HG02870 (cell line): ENCODE data around the gene HPCAL1.

ENCODE experiments used
- ATAC-seq: cut with Tn5 transposase; IDR thresholded peaks from one replicate; pipeline ENCODE4 v1.9.1; 2021; ENCODE audit warnings: mild to moderate bottlenecking, moderate library complexity; ENCODE audit not compliant: unreplicated experiment

HPCAL1 gene

DNA sequence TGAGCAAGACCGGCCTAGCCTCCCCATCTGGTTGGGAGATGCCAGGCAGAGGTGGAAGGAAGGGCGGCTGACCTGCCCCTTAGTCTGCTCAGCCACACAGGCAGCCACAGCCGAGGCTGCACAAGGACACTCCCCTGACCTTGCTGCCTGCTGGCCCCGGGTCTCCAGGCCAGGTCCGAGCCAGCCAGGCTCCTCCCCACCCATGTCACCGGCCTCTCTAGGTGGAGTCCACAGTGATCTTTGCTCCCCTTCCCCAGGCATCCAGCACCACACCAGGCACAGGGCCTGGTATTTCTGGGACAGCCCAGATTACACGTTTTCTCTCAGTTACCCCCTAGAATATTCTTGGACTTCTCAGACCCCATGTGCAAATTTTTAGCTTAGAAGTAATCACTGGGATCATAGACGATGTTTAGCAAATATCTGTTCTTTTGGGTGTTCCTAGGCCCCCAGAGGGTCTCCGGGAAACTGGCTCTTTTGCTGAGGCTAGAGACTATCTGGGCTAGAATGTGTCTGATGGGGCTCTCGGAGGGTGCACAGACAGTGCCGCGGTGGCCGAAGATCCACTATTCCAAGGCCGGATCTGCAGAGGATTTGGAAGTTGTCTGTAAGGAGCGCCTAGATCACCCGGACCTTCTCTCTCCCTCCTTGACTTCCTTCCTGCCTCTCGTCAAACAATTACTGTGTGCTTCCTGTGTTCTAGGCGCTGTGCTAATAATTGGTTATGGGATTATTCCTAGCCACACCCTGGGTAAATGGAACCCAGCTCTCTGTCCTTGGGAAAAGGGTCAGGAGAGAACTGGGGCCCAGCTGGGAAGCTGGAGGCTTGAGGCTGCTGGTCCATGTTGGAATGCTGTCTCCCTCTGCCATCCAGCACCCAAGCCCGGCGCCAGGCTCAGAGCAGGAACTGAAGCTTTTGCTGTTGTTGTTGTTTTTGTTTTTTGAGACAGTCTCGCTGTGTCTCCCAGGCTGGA is 98.6 kb downstream of the HPCAL1 start:
- ATAC-seq = no peak

DNA sequence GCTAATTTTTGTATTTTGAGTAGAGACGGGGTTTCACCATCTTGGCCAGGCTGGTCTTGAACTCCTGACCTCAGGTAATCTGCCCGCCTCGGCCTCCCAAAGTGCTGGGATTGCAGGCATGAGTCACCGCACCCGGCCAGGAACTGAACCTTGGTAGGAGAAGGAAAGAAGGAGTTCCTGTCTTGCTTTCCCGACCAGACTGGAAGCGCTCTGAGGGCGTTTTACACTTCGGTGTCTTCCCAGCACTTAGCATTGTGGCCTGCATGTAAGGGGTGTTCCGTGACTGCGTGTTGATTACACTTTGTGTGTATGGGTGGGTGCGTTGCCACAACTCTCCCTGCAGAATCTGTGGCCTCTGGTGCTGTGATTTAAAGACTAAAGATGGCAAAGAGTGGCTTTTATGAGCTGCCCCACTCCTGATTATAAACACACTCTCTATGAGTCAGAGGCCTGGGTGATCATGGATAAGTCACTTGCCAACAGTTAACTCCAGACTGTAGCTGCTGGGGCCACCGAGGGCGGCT is 99.4 kb downstream of the HPCAL1 start:
- ATAC-seq = no peak

DNA sequence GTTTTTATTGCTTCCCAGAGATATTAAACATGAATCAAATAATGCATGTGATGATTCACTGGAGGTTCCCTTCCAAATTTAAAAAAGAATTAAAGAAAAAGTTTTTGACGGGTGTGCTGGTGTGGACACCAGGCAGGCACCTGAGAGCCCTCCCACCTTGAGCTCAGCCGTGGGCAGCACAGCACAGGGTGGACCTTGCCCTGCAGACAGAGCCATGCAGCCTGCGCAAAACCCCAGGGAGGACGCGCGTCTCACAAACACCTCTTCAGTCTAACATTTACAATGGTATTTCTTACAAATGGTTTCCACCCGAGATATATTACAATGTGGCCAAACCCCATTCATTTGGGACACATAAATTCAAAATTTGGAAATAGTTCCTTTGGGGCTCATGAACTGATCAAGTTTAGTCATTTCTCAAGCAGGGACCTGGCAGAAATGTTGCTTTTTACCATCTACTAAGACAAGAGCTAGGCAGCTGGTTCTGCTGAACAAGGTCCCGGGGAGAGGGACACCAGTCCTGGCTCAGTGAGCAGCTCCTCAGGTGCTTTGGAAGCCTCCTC is 100.0 kb downstream of the HPCAL1 start:
- no peak for ATAC-seq

DNA sequence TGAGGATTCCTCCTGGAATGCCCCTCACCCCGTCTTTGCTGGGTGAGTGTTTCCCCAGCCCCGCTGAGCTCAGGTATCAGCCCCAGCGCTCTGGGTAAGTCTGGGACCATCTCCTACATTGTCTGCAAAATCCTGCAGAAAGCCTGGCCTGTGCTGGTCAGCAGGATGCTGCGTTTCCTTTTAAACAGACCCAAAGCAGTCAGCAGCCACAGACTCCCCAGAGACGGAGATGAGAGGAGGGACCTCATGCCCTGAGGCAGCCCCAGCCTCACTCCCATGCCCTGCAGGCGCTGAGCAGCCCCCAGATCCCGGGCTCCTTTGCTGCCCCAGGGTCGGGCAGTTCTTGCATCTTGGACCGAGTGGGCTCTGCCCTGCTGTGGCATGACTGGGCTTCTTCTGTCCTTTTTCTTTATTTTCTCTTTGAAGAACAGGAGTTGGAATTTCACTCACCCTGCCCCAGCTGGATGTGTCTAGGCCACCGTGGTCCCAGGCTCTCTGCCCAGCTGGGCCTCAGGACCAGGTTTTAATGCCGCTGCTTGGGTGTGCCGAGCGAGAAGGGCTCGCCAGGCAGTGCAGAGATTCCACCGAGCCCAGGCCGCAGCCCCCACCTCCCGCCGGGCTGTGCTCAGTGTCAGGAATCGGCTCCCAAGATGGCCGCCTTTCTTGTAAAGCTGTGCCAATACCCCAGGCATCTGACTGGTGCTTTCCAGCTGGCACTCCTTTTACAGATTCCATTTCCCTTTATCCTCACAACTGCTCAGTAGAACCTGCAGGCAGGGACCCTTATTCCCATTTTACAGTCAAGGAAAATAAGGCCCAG is 101.8 kb downstream of the HPCAL1 start:
- ATAC-seq = no peak

DNA sequence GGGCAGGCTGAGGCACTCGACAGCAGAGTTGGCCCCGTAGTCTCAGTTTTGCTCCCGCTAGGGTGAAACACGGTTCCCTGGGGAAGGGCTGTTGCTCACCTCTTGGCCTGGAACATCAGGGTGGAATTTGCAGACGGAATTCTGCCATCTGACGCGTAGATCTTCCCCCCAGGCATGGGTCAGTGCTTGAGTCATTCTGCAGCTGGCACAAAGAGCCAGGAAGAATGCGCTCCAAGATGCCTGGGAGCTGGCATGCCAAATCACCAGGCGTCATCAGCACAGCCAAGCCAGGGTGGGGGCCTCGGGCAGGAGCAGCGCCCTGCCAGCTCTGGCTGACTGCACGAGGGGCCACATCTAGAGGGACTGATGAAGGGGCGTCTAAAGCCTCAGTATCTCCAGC is 102.7 kb downstream of the HPCAL1 start:
- no peak for ATAC-seq

DNA sequence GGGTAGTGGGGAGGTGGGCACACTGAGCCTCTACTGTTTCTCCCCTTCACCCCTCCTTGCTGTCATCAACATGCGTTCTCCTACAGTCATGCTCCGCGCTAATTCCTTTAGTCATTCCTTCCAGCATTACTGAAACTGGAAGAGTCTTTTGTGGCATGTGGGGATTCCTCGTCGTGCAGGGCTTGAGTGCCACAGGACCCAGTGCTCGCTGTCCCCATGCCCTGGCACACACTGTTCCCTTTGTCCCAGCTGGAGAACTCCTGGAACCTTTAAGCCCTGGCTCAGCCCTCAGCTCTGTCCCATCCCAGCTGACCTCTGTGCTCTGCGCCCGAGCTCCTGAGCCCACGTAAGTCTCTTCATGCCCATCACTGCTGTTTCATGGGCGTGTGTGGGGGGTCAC is 103.3 kb downstream of the HPCAL1 start:
- ATAC-seq = no peak

DNA sequence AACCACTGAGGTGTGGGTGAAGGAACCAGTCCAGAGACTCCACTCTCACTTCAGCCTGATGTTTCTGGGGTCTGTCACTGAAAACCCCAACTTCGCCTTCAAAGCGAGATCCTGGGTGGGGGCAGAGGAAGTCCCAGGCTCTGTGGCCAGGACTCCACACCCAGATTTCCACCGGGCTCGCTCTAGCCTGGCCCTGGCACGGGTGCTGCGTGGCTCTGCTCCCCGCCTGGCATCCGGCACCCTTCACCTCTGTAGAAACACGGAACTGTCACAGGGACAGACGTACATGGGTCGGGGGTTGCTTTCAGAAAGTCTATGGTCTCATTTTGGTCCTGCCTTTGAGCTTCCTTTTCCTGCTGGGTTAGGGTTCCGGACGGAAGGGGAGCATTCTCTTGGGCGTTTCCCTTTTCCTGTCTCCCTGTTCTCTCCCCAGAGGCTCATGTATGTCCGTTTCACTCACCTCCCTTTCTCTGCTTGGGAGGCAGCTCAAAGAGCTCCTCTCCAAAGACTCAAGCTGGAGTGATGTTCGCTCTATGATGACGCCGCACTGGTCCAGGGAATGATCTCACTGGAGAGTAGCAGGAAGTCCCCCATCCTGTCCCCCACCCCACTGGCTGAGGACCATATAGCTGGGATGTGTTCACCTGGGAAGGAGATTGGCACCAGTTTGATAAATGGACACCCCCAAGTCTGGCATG is 103.9 kb downstream of the HPCAL1 start:
- no peak for ATAC-seq

DNA sequence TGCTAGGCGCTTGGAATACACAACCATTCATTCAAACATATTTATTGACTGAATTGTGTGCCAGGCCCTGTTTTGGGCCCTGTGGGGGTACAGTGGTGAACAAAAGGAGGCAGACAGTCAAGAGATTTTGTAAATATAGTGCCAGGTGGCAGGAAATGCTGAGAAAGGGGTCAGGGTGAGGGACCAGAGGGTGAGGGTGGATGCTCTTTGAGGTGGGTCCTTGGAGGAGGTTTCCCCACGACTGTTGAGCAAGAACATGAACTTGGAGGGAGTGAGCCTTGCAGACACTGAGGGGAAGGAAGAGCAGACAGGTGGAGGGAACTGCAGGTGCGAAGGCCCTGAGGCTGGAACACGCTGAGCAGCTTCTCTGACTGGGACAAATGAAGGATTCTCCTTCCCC is 104.7 kb downstream of the HPCAL1 start:
- no peak for ATAC-seq

DNA sequence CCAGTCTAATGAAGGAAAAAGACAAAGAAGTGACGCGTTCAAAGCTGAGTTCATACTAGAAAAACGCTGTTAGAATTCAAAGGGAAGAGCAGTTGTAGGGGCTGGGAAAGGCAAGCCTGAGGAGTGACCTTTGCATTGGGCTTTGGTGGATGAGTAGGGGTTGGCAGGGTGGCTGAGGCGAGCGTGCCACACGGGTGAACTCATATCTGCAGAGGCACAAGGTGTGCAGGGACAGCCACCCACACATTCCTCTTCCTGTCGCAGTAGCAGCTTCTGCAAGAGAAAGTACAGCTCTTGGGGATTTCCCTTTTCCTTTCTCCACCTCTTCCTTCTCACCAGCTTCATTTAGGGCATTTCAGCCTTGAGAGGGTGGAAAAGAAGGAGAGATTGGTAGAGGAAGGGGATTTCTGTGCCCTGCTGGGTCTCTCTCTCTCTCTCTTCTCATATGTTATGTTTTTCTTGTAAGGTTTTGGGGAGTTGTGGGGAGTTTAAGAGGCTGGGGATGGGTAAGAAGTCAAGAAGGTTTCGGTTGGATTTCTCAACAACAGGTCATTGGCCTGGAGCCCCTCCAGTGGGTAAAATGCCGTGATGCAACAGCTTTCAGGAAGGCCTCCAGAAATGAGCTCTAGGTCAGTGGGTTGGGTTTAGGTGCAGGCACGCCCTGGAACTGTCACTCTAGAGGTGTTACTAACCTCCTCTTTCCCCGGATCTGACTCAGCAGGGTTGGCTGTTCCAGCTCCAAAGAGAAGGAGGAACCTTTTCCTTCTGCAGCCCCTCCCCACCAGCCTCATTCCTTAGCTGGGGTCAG is 105.3 kb downstream of the HPCAL1 start:
- ATAC-seq = no peak

DNA sequence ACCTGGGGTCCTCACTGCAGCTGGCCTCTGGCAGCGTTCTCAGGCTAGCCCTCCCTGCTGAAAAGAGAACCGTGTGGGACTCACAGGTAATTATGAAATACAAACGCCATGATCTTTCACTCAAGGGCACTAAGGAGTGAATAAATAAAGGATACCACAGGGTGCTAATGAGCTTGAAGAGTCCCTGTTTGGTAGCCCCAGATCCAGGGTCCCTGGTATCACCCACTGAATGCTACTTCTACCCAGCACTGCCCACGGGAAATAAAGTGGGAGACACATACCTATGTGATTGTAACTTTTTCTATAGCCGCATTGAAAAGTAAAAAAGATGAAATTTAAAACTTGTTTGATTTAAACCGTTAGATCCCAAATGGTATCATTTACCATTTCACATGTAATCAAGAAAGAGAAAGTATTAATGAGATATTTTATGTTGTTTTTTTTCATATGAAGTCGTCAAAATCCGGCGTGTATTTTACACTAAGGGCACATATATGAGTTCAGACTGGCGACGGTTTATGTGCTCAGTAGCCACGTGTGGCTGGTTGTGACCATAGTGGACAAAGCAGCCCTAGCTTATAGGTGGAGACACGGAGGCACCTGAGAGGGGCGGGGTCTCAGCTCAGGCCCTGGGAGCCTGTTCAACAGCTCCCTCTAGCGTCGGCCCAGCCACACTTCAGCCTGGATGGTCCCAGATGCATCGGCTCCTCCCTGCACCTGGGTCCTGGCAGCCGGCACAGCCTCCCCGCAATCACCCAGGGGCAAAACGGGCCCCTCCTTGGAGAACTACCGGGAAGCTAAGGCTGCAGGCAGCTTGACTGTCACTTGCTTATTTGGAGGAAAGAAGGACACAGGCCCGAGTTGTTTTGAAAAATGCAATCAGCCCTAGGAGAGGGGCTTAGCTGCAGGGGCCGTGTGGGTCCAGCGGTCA is 106.2 kb downstream of the HPCAL1 start:
- peak; percentile 56 for ATAC-seq

DNA sequence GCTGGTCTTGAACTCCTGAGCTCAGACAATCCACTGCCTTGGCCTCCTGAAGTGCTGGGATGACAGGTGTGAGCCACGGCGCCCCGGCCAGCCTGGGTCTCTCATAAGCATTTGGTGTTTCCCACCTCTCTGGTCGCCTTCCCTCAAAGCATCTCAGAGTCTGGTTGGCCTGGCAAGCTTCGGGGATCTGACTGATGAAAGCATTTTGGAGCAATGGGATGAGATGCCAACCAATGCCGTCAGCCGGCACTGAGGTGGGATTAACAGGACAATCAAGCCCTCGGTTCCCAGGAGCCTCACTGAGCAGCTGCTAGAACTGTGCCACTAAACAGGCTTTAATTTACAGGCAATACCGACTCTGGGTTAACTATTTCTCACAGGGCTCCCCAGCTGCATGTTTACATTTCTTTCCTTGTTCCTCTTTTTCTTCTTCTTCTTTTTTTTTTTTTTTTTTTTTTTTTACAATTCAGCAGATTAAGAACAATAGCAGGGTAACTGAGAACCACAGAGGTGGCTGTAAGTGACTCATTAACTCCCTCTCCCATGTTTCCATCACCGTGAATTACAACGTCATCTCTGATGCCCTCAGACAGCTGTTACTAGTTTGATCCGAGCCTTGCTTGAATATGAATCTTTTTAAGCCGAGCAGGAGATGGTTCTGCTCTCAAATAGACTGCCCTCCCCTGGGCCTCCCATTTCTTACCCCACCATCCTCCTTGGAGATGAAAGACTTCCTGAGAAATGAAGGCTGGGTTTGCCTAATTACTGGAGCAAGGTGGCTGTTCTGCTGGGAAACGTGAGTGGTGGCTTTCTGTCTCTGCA is 107.5 kb downstream of the HPCAL1 start:
- peak; percentile 58 for ATAC-seq

DNA sequence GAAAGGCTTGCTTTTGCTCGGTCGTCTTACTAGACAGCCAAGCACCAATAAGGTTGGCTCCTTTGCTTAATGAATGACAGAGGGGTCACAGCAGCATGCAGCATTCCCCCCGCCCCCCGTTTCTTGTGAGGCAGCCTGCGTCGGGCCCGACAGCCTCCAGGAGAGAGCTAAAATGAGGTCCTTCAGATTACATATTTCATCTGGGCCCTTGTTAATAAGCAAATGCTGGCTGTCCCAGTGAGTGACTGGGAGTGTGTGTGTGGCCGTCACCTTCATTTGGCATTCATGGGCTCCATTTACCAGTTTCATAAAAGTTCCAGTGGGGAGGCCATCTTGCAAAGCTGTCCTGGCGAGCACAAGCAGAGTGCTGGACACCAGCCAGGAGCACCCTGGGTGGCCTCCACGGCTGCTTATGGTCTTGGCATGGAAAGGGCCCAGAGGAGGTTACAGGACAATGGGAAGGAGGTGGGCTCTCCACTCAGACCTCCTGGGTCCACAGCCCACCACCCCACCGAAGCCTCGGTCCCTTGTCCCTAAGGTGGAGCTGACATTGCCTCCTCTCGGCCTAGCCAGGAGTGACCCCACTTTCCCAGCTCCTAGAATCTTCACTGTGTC is 108.2 kb downstream of the HPCAL1 start:
- no peak for ATAC-seq

DNA sequence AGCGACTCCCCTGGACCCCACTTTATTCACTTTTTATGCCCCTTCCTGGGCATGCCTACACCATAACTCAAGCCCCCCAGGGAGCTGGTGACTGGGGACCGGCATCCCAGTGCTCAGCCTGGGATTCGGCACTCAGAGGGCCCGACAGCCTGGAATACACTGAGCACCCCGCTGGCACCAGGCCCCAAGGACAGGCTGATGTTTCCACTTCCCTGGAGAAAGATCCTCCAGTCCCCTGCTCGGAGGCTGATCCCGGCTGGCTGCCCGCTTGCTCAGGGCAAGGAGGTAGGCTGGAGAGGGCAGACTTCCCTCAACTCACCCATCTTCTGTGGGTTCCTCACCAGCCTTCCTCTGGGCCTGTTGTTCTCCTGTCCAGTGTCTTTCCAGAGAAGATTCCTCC is 108.9 kb downstream of the HPCAL1 start:
- no peak for ATAC-seq

DNA sequence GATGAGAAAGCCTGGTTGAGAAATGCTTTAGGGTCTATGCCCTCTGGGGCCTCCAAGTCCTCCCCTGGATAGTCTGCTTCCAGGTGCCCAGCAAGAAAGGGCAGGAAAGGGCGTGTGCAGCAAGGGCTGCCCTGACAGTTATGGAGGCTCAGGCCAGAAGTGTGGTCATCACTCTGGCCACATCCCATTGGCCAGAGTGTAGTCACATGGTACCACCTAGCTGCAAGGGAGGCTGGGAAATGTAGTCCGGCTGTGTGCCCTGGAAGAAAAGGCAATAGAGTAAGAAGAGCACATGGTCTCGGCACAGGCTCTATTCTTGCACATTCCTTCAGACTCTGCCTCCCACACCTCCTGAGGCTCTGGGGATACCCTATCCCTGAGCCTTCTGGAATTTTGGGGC is 109.7 kb downstream of the HPCAL1 start:
- peak; percentile 31 for ATAC-seq

DNA sequence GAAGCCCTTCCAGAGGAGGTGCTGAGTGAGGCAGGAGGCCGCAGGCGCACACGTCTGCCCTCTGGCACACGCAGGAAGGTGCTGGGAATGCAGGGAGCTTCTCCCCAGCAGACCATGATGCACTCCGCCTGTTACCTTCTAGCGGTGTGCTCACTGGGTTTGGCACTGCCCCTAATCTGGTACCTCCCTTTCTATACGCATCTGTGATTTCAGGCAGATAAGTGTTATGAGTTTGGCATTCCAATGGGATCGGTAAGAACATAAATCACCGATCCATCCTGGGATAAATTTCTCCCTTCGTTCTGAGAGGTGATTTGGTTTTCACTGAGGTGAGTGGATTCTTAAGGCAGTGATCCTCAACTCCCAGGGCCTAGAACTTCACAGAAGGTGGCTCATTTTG is 110.8 kb downstream of the HPCAL1 start:
- ATAC-seq = no peak

DNA sequence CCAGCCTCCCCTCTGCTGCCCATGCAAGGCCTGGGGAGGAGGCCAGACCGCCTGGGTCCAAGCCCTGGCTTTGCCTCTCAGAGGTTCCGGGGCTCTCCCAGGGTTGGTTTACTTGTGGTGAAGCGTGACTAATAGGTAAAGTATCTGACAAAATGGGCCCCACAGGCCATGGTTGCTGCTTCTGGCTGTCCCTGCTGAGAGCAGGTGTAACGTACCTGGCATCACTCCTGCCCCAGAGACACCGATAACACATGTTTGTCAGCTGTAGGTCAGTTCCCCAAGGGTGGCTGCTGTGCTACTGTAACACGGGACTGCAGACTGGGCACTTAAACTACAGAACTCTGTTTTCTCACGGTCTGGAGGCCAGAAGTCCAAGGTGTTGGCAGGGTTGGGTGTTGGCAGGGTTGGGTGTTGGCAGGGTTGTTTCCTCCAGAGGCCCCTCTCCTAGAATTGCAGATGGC is 111.3 kb downstream of the HPCAL1 start:
- ATAC-seq = no peak

DNA sequence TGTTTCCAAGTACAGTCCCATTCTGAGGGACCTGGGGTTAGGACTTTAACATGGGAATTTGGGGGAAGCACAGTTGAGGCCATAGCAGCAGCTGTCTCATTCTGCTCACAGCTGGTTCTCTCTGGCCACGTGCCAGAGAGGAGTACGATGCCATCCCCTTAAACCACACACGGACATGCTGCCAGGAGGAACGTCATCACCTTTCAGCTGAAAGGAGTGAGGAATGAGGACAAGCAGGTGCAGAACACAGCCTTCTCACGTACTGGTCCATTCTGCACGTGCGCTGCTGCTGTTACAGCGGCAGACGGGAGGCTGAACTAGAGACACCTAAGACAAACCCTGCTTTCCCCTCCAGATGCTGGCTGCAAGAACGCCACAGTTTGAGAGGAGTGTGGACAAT is 111.9 kb downstream of the HPCAL1 start:
- ATAC-seq = no peak
